GM12875 (cell line): ENCODE results near the gene OR9A4.

Experiments used
- H3K4me3 ChIP-seq: one replicate; pipeline ENCODE4 v1.5.1; 2011; ENCODE audit warnings: low read depth, low read length, control low read depth
- TF ChIP-seq, protein P1 (sequence below): IDR thresholded peaks from 2 replicates; pipeline ENCODE4 v1.5.1; 2011; ENCODE audit warnings: low read depth, mild to moderate bottlenecking, control low read depth, inconsistent platforms, low read length, moderate library complexity, borderline replicate concordance; ENCODE audit not compliant: insufficient read depth

OR9A4 gene

DNA sequence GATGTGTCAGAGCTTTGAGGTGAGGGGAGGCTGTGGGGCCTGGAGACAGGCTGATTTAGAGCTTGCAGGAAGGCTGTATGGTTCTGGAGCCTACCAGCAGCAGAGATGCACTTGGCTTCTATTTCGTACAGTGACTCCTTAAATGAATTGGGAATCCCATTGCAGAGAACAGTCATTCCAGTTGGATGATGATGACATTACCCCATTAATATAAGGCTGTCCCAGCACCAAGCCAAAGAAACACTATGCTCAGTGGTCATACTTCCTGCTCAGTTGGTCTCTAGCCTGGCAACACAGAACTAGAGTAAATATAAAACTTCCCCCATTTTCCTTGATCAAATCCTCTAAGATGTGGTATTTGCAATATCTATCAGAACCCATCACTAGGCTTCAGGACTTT is 36.3 kb downstream of the OR9A4 start:
- TF ChIP-seq, protein P1, sequence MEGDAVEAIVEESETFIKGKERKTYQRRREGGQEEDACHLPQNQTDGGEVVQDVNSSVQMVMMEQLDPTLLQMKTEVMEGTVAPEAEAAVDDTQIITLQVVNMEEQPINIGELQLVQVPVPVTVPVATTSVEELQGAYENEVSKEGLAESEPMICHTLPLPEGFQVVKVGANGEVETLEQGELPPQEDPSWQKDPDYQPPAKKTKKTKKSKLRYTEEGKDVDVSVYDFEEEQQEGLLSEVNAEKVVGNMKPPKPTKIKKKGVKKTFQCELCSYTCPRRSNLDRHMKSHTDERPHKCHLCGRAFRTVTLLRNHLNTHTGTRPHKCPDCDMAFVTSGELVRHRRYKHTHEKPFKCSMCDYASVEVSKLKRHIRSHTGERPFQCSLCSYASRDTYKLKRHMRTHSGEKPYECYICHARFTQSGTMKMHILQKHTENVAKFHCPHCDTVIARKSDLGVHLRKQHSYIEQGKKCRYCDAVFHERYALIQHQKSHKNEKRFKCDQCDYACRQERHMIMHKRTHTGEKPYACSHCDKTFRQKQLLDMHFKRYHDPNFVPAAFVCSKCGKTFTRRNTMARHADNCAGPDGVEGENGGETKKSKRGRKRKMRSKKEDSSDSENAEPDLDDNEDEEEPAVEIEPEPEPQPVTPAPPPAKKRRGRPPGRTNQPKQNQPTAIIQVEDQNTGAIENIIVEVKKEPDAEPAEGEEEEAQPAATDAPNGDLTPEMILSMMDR = no peak

DNA sequence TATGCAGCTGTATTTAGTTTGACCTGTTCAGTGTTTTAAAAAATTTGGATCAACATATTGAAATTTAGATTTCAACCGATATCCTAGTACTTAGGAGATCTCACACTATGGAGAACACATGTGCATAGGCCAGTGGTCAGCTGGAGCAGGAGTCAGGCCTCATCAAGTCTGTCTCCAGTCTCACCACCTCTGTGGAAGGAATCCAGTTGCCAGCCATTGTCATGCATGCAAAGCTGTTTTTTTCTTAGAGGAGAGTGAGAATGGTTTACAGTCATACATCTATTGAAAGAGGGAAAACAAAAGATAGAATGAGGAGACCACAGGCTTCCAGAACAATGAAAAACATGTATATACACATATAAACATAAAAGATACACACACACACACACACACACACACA is 38.1 kb downstream of the OR9A4 start:
- TF ChIP-seq, protein P1 = no peak

More for the DNA sequence above, 36.3 kb downstream of the OR9A4 start:
- H3K4me3 ChIP-seq = no peak overlapping the region

DNA sequence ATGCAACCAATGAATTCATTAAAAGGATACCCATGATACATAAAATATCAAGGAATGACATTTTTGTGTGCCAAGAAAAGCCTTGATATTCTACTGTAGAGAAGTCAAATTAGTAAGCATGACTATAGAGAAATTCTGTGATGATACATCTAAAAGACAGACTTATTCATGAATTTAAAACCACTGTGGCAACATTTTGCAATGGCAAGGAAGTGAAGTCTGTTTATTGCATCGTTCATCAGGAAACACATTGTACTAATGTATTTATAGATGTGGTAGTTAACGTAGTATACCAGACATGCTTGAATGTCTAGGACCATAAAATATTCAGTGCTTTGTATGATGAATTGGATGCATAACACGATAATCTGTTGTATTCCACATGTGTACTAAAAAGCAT is 39.9 kb downstream of the OR9A4 start:
- TF ChIP-seq, protein P1 = no peak
- H3K4me3 ChIP-seq = no peak overlapping the region

More for the DNA sequence above, 38.1 kb downstream of the OR9A4 start:
- no peak overlapping the region for H3K4me3 ChIP-seq

DNA sequence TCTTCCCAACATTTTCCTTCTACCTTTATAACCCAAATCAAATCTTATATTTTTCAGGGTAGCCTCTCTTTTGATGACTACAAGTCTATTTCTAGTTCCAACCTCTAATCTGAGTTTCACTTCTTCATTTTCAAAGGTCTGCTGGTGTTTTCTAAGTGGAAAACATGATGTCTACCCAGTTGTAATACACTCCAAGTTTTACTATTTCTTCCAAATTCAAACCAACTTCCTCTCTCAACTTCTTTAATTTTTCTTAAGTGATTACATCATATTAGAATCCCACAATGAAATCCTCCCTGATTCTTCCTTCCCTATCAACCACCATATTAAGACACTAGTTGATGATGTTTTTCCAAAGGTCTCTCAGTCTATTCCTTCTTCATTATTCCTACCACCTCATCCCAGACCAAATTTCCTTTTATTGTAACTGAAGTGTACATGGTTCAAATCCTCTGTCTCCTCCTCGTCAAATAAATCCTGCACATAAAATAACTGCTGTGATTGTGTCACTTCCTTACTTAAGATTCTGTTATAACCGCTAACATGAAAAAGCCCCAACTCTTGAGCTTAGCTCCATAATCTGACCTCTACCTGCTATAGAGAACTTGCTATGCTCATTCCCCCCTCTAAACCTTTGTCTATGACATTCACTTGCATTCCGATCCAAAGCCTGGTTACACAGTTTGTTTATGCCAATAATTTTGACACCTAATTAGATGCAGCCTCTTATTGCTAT is 44.7 kb downstream of the OR9A4 start:
- no peak overlapping the region for H3K4me3 ChIP-seq
- TF ChIP-seq, protein P1 = no peak
